KBM-7 (cell line): ENCODE measurements around the gene CIB4.
"Not testable (repeated sequence)": the region's sequence is repeated elsewhere in the genome, so short reads cannot be mapped to it uniquely, and the experiment has no call there.

Source experiments
- DNase-seq: peaks from one replicate; pipeline ENCODE4 v3.0.0-alpha.2; 2015
- in situ Hi-C: fragments of 300-500 bp; cut with MboI; formaldehyde crosslinking; loops from 2 replicates; pipeline ENCODE4 v1.14.3; 2020; ENCODE audit warnings: low sequenced_read_pairs, low pct_unique_long_range_greater_than_20kb, mixed read lengths

The CIB4 gene

DNA sequence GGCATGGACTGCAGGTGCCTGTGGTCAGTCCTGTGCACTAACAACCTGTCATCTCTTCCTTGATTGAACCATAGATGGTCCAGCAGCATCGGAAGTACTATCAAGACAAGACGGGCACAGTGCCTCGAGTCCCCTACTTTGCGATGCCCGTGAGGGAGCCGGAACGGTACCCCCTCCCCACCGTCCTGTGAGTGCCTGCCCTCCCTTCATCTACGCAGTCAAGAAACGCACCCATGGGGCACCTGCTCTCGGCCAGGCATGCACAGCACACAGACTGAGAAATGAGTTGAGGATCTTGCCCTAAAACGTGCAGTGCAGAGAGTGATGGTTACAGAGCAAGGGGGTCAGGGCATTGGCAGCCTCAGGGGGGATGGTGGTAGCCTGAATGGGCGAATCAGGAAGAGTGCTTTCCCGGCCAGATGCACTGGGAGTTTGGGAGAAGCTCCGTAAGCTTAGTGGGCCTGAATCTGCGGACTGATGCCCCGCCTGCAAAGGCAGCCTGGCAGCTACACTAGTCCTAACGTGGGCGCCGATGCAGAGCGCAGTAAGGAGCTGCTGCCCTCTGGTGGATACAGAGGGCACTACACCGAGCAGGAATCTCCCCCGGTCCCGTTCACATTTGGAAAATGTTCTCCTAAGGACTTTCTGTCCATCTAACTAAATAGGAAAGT is 63.6 kb downstream of the CIB4 start:
- in situ Hi-C loops, result no loop called here

DNA sequence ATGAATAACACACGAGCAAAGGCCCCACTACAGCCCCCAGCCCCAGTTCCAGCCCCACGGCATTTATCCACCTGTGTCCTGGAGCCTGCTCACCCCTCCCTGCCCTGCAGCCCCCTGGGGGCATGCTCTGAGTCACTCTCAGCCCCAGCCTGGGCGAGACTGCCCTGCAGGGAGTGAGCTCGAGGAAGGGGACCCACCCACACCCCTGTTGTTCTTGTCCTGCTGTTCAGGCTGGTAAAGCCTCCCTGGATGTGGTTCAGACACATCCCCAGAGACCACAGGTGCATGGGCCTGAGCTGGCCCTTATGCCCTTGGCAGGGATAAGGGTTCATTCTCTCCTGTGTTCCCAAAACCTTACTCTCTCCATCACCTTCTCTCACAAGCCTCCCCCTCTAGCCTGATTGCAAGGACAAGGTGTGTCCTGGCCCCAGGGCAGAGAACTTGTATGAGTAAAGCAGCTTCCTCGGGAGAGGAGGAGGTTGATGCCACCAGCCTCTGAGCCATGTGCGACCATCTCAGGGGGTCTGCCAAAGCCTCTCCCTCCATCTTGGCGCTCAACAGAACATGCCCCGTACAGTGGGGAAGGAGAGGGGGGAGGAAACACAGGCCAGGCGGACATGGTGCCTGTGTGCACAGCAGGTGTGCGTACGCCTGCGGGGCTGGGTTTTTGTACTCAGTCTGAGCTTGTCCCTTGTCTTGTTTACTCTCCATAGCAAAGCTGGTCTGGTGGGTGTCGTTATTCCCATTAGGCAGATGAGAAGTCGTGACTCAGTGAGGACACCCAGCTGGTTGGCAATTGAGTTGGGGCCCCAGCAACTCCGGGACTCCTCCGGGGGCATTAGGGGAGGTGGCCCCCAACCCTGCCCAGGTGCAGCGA is 64.4 kb downstream of the CIB4 start:
- in situ Hi-C loops, result no loop called here
- no peak for DNase-seq

More for the DNA sequence above, 63.6 kb downstream of the CIB4 start:
- DNase-seq, result peak; percentile 68

DNA sequence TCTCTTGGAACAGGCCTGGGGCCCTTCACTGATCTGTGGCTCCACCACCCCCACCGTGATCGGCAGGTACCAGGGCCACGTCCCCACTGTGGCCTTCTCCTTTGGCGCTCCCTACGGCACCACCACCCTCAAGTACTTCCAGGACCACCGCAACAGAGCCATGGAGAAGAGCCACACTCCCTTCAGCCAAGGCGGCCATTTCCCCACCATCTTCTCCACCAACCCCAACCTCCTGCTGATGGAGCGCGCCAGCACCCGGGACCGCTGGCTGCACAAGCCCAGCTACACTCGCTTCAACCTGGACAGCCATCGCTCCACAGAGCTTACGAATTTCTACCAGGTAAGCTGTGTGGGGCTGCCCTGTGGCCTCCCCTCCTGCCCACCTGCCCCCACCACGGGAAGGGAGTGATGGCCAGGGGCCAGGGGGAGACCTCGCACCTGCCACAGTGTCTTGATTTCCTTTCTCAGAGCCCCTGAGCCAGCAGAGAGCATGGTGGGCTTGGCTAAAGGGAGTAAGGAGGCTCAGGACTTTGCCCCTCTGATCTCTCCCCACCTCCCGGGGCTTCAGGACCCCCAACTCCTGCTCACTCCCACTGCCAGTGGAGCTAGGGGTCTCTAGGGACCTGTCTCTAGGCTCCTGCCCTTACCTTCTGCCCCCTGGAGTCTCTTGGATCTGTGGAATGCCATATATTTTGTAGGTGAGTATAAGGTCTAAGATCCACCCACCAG is 65.2 kb downstream of the CIB4 start:
- no peak for DNase-seq
- in situ Hi-C loops, result no loop called here

DNA sequence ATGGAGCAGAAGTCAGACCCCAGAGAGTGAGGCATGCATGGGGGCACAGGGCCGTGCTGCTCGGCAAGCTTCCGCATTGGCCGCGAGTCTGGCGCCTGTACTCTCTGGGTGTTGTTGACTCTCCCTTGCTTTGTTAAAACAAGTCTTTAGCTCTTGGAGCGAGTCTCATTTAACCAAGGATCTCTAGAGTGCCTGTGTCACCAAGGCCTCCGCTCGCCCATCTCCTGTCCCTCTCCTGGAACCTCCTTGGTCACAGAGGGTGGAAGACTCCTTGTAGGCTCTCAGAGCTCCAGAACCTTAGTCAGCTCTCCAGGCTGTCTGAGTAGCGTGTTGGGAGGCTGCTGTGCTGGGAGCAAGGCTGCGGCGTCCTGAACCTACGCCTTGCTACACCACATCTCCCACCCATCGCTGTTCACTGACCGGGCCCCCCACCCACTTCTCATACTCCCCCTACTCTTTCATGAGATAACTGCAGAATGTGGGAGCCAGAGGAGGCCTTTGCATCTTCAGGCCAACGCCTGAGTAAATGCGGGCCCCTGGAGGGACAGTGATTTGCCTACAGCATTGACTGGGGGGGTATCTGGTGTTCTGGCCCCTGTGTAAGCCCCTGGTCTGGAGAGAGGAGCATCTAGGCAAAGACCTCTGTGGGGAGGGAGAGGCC is 66.1 kb downstream of the CIB4 start:
- no peak for DNase-seq
- in situ Hi-C loops, result no loop called here

DNA sequence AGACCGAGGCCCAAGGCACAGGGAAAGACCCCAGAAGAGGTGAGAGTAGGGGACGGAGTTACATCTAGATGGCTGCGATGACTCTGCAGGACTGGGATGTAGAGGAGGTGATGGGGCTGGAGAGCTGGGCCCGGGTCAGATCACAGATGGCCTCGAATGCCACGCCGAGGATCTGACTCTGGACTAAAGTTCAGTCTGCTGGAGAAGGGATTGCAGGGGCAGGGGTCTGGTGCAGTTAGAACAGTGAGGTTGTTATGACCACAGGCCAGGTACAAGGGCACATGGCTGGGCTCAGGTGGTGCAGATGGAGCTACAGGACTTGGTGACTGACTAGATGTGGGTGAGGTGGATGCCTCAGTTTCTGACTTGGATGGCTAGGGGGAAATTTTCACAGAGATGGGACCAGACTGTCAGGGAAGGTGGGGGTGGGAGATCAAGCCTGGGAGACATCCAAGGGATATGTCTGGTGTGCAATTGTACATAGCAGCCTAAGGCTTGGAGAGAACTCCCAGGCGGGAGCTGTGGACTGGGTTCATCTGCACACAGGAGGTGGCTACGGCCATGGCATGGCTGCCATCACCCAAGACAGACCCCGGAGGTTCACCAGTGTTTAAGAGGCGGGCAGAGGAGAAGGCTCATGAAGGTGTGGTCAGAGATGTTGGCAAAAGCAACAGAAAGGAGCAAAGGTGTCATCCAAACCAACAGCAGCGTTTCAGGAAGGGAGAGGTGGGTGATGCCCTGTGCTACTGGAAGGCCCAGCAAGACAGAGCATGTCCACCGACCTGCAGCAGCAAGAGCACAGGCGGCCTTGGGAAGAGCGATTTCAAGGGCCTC is 66.9 kb downstream of the CIB4 start:
- DNase-seq, result no peak
- in situ Hi-C loops, result no loop called here

DNA sequence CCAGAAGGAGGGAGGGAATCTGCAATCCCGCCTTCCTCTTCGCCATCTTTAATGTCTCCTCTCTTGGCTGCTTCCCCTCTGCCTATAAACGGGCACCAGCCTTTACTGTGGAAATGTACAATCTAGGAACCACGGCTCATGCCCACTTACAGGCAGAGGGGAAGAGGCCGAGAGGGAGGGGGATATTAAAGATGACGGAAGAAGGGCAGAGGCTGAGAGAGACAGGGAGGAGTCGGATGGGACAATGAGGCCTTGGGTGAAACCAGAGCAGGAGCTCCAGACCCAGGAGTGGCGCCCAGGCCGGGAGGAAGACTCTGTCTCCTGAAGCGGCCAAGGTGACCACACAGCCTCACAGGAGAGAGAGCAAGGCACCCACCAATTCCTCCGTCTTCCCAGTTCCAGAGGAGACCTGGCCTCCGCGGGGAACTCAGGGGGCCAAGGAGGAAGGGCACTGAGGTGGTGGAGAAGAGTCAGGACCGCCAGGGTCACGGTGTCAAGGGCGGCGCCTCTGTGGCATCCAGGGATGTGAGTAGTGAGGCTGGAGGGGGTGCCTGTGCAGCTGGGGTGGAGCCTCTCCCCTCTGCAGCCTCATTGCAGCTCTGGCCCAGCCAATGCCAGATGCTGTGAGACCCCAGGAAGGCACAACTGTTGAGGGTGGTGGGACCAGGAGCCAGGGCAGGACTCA is 67.8 kb downstream of the CIB4 start:
- in situ Hi-C loops, result no loop called here
- DNase-seq, result no peak

DNA sequence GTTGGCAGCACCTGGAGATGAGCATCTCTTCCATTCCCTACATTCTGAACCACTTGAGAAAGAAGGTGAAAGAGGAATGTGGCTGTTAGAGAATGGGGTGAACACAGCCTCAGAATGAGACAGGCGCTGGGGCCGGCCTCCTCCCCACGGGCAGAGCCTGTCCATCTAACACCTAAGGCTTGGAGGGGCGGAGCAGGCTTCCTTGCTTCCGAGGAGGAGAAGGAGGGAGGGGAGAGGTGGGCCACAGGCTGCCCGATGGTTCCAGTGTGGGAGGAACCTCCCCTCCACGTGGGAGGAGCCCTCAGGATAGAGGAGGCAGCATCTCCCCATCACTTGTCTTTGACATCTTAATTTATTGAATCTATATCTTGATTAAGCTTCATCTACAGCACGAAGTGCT is 68.6 kb downstream of the CIB4 start:
- in situ Hi-C loops, result no loop called here

DNA sequence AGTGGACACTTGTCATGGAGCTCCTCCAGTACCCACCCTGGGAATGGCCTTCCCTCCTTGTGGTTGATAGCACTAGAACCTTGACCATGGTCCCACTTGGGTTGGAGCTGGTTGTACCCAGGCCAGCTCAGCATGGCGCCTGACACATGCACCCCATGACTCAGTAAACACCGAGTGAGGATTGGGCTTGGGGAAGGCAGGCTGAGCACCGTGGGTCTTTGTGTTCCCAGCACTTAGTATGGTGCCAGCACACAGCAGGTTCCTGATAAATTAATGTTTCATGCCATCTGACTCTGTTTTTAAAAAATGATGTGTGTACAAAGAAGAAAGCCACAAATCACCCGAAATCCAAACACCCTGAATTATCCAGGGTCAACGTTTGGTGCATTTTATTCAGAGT is 69.8 kb downstream of the CIB4 start:
- DNase-seq, result no peak
- in situ Hi-C loops, result no loop called here

More for the DNA sequence above, 68.6 kb downstream of the CIB4 start:
- no peak for DNase-seq

DNA sequence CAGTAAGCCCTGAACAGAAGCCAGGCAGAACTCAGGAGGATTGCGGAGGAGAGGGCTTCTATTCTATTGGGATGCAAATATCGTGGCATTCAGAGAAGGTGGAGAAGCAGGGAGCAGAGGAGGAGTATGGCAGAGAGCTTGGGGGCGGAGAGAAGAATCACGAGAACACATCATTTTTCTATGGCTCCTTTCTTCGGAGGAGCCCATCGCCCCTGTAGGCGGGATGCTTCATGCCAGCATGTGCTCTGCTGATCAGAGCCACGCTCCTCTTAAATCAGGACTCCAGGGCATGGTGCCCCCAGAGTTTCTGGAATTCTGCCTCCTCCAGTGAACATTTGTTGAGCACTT is 71.1 kb downstream of the CIB4 start:
- DNase-seq, result no peak
- in situ Hi-C loops, result no loop called here

DNA sequence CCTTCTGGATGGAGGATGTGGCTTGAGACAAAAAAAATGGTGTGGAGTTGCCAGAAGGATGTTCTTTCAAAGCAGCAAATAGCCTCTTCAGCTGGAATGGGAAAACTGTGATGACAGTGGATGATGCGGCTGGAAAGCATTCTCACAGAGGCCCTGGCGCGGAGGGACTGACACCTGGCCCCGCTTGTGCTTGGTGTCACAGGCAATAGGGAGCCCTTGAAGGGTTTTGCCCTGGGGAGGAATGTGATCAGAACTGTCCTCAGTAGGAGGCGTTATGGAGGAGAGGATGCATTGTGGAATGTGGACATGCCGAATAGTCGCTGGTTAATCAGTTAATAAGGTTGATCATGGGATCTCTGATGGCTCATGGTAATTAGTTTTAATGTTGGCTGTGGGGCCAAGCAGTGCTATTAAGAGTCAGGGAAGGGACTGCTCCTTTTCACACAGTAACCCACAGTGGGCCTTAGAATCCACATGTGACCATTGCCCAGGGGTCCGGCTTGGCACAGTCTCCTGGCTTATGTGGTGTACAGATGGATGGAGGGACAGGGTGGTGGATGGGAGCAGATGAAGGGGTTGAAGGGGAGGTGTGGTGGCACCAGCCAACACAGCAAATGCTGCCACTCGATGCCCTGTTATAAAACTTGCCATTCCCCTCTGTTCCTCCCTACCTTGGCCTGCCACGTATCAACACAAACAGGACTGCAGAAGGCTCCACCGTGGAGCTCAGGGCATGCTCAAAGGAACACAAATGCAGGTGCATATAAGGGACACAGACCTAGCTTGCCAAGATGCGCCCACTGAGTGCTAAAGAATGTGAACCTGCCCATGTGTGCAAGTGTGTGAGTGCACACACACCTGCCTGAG is 71.7 kb downstream of the CIB4 start:
- DNase-seq, result no peak
- in situ Hi-C loops, result no loop called here

DNA sequence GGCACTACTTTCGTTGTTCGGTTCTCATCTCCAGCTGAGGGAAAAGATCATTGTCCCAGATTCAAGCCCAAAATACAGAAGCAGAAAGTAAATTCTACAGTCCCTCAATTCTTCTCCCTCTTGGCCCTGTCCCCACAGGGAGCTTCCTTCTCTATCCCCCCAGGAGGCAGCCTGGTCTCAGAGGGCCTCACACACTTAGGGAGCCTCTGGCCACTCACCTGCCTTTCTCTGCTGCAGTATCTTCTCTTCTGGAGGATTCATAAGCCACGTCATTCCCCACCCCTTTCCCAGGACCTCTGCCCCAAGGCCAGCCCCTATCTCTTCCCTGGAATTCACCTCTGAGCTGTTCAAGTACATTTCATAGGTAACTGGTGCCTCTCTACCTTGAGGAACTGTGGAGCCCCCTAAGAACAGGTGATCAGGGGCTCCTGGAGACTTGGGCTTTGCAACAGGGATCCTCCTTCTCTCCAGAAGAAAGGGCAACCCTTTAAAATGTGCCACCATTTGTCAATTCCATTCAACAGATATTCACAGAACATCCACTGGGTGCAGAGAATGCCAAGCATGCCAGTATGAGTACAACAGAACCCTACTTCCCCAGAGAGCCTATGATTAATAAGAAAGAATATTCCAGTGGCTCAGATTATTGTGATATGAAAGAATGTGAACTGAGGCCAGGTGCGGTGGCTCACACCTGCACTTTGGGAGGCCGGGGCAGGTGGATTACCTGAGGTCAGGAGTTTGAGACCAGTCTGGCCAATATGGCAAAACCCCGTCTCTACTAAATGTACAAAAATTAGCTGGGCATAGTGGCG is 72.9 kb downstream of the CIB4 start:
- in situ Hi-C loops, result no loop called here
- DNase-seq, result no peak

DNA sequence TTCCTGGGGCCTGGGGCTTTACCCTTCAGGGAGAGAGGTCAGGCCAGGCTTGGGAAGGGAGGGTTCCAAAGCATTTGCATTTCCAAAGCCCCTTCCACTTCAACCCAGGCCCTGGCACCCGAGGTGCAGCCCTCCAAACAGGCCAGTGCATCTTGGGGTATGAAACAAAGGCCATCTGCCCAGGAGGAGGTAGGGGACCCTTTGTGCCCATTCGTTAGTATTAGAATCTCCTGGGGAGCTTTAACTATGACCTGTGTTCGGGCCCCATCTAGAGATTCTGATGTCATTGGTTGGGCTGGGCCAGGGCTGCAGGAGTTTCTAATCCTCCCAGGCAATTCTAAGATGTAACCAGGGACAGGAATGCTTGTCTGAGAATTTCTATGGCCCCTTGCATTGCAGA is 73.6 kb downstream of the CIB4 start:
- no peak for DNase-seq
- in situ Hi-C loops, result no loop called here

DNA sequence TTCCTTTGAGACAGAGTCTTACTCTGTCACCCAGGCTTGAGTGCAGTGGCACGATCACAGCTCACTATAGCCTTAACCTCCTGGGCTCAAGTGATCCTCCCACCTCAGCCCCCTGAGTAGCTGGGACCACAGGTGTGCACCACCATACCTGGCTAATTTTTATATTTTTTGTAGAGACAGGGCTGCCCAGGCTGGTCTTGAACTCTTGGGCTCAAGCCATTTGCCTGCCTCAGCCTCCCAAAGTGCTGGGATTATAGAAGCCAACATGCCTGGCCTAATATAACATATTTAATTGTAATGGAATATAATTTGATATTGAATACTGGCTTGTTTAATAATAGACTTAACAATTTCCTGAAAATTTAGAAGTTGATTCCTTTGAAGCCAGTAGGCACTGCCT is 74.4 kb downstream of the CIB4 start:
- in situ Hi-C loops, DNase-seq: not testable (repeated sequence)

DNA sequence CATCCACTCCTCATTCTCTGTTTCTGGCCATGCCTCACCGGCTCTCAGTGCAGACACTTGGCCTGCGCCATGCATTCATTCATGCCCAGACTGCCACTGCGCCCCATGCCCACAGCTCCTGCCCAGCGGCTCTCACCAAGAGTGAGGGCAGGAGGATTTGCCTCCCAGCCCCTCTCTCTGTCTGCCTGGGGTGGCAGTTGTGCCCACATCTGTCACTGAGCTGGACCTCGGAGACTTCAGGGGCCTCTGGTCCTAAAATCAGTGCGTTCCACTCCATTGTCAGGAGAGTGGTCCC is 75.1 kb downstream of the CIB4 start:
- DNase-seq, result no peak
- in situ Hi-C loops, result no loop called here

DNA sequence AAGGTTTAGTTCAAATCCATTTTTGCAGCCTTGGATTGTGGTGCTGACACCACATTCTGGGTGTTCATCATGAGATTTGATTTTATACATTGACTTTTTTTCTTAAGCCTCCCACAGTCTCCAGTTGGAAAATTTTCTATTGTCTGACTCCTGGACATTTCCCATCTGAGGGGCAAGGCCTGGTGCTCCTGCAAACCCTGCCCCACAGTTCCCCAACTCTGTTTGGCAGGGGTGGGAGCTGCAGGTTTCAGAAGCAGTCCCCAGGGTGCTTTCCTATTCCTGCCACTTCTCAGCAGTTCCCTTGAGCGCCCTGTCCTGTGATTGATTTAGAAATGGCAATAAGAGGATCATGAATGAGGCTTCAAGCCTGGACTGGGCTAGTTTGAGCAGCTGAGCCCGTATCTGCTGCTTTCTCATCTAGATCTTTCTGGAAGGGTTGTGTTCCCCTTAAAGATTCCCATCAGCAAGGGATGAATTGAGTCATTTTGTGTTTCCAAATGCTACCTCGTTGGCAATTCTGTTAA is 77.0 kb downstream of the CIB4 start:
- no peak for DNase-seq
- in situ Hi-C loops, result no loop called here

DNA sequence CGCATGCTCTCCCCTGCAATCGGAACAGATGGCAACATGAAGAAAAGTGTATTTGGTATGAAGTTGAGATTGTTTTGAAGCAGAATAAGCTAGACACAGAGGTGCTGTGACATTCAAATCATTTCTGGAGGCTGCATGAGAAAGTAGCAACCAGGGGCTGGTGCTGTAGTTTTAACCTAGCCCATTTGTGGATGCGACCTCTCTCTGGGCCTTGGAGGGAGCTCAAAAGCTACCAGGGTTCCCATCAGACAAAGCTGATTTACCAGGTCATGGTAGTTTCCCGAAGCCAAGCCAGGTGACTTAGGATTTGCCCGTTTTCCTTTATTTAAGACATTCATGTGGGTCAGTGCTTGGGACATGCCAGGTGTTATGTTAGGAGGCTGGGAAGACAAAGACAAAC is 77.5 kb downstream of the CIB4 start:
- in situ Hi-C loops, result no loop called here
- no peak for DNase-seq
